ENCODE results near the gene CNDP1.

The CNDP1 gene

GRCh38 chr18:74570266-74570665 is 36.0 kb downstream of the CNDP1 start:
- H3K27ac ChIP-seq = no peak overlapping the region
- H3K27me3 ChIP-seq (ENCODE audit: insufficient read depth, low read depth, severe bottlenecking) = no peaks in the 10 kb centered on the region
- peaks cover 15% of the 10 kb centered on the region for H3K9me3 ChIP-seq (ENCODE audit: severe bottlenecking)
- H3K36me3 ChIP-seq = no peaks in the 10 kb centered on the region
- TF ChIP-seq CTCF (IDR thresholded peaks at IDR 0.05; ENCODE audit: low read depth, low read length) = no peak
- no peak overlapping the region for H3K4me3 ChIP-seq (ENCODE audit: low read depth, low read length)
- DNase-seq = no peak

GRCh38 chr18:74571895-74572680 is 37.8 kb downstream of the CNDP1 start:
- Histone ChIP-seq H3K9me3 (ENCODE audit: severe bottlenecking) (no peaks in the 10 kb centered on the region), H3K36me3 (no peaks in the 10 kb centered on the region), H3K27me3 (ENCODE audit: insufficient read depth, low read depth, severe bottlenecking) (no peaks in the 10 kb centered on the region), H3K27ac (no peak overlapping the region), H3K4me3 (ENCODE audit: low read depth, low read length) (no peak overlapping the region)
- TF ChIP-seq CTCF (IDR thresholded peaks at IDR 0.05; ENCODE audit: low read depth, low read length) = no peak
- DNase-seq = no peak

- TF ChIP-seq CTCF (IDR thresholded peaks at IDR 0.05; ENCODE audit: low read depth, low read length) = no peak
- Histone ChIP-seq H3K36me3 (no peaks in the 10 kb centered on the region), H3K27ac (no peak overlapping the region), H3K9me3 (ENCODE audit: severe bottlenecking) (no peaks in the 10 kb centered on the region), H3K27me3 (ENCODE audit: insufficient read depth, low read depth, severe bottlenecking) (no peaks in the 10 kb centered on the region), H3K4me3 (ENCODE audit: low read depth, low read length) (no peak overlapping the region)
- no peak for DNase-seq
Measured at GRCh38 chr18:74573053-74573452, 38.8 kb downstream of the CNDP1 start.

GRCh38 chr18:74574916-74575315 is 40.6 kb downstream of the CNDP1 start:
- no peak for DNase-seq
- TF ChIP-seq CTCF (IDR thresholded peaks at IDR 0.05; ENCODE audit: low read depth, low read length) = no peak
- H3K27me3 ChIP-seq (ENCODE audit: insufficient read depth, low read depth, severe bottlenecking) = no peaks in the 10 kb centered on the region
- no peaks in the 10 kb centered on the region for H3K9me3 ChIP-seq (ENCODE audit: severe bottlenecking)
- H3K27ac ChIP-seq = no peak overlapping the region
- no peak overlapping the region for H3K4me3 ChIP-seq (ENCODE audit: low read depth, low read length)
- no peaks in the 10 kb centered on the region for H3K36me3 ChIP-seq

- Histone ChIP-seq H3K27ac (no peak overlapping the region), H3K36me3 (no peaks in the 10 kb centered on the region), H3K4me3 (ENCODE audit: low read depth, low read length) (no peak overlapping the region), H3K9me3 (ENCODE audit: severe bottlenecking) (no peaks in the 10 kb centered on the region), H3K27me3 (ENCODE audit: insufficient read depth, low read depth, severe bottlenecking) (no peaks in the 10 kb centered on the region)
- no peak for DNase-seq
- no peak for TF ChIP-seq CTCF (IDR thresholded peaks at IDR 0.05; ENCODE audit: low read depth, low read length)
Measured at GRCh38 chr18:74577019-74577418, 42.7 kb downstream of the CNDP1 start.

All from WERI-Rb-1 (cell line).